Measurements from ENCODE around the gene FBXL14. TPM values are rescaled to one million over a fixed set of nuclear protein-coding genes. Genes with fewer than 3 reads are reported as not detected.

The FBXL14 gene
- polyA plus RNA-seq, 1 of the 3 experiments (the other 2 are of a cell fraction), result 11.3 TPM

DNA sequence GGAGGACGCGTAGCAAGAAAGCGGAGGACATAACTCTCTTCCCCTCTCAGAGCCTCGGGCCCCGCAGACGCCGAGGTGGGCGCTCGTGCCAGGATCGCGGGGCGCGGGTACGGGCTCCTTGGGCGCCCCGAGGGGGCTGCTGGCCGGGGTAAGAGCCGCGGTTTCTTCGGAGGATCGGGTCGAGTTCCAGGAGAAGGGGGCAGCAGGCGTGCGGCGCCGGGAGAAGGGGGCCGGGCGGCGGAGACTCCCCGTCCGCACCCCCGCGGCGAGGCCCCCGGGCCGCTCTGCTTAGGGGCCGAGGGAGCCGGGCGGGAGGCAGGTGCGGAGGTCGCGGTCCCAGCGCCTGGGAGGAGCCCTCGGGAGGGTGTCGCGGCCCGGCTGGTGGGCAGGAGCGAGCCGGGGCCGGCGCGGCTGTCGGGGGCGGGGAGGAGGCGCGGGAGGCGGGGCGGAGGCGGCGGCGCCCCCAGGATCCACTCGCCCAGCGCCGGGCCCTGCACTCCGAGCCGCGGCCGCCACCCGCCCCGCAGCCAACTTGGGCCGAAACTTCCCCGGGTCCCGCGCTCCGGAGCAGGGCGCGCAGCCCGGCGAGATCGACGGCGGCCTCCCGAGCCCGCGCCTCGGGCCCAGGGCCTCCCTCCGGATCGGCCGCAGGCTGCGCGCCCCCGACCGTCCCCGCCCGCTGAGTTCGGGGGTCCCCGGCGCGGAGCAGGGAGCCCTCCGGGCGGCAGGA is 64.4 kb downstream of the FBXL14 start:
- peak overlapping the region; percentile 93 for H3K4me2 ChIP-seq
- H2AFZ ChIP-seq (ENCODE audit: low read depth), result peak overlapping the region; percentile 76
- no peaks in the 10 kb centered on the region for H3K27me3 ChIP-seq (ENCODE audit: insufficient read depth)
- peak; percentile 81 for DNase-seq
- no peaks in the 10 kb centered on the region for H3K9me3 ChIP-seq
- ChIA-PET CTCF (interaction anchor here (2.4 kb wide), 1 partner anchor 54 kb away, joined by 8 read pairs; no protein-coding TSS in a partner anchor), POLR2A (no interaction called here)
- TF ChIP-seq, protein P1, sequence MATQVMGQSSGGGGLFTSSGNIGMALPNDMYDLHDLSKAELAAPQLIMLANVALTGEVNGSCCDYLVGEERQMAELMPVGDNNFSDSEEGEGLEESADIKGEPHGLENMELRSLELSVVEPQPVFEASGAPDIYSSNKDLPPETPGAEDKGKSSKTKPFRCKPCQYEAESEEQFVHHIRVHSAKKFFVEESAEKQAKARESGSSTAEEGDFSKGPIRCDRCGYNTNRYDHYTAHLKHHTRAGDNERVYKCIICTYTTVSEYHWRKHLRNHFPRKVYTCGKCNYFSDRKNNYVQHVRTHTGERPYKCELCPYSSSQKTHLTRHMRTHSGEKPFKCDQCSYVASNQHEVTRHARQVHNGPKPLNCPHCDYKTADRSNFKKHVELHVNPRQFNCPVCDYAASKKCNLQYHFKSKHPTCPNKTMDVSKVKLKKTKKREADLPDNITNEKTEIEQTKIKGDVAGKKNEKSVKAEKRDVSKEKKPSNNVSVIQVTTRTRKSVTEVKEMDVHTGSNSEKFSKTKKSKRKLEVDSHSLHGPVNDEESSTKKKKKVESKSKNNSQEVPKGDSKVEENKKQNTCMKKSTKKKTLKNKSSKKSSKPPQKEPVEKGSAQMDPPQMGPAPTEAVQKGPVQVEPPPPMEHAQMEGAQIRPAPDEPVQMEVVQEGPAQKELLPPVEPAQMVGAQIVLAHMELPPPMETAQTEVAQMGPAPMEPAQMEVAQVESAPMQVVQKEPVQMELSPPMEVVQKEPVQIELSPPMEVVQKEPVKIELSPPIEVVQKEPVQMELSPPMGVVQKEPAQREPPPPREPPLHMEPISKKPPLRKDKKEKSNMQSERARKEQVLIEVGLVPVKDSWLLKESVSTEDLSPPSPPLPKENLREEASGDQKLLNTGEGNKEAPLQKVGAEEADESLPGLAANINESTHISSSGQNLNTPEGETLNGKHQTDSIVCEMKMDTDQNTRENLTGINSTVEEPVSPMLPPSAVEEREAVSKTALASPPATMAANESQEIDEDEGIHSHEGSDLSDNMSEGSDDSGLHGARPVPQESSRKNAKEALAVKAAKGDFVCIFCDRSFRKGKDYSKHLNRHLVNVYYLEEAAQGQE (IDR thresholded peaks at IDR 0.05; ENCODE audit: low read depth, low read length), result no peak
- TF ChIP-seq YY1 (IDR thresholded peaks at IDR 0.05; ENCODE audit: low read depth), result no peak
- no peak for TF ChIP-seq FOSL2 (IDR thresholded peaks at IDR 0.05; ENCODE audit: borderline replicate concordance, low read depth)
- no peak for TF ChIP-seq IRF3 (IDR thresholded peaks at IDR 0.05; ENCODE audit: low read depth, low read length)
- no peak for TF ChIP-seq RAD21 (IDR thresholded peaks at IDR 0.05; ENCODE audit: low read length)
- TF ChIP-seq JUND (IDR thresholded peaks at IDR 0.05), result no peak
- no peak for TF ChIP-seq POLR2AphosphoS5 (IDR thresholded peaks at IDR 0.05; ENCODE audit: low read depth, low read length)
- no peak for TF ChIP-seq NRF1 (IDR thresholded peaks at IDR 0.05; ENCODE audit: low read depth, low read length)
- no peak for TF ChIP-seq TEAD4 (IDR thresholded peaks at IDR 0.05; ENCODE audit: borderline replicate concordance, insufficient read depth)
- TF ChIP-seq SIN3A (IDR thresholded peaks at IDR 0.05; ENCODE audit: borderline replicate concordance, low read depth, low read length), result no peak
- TF ChIP-seq, protein P2, sequence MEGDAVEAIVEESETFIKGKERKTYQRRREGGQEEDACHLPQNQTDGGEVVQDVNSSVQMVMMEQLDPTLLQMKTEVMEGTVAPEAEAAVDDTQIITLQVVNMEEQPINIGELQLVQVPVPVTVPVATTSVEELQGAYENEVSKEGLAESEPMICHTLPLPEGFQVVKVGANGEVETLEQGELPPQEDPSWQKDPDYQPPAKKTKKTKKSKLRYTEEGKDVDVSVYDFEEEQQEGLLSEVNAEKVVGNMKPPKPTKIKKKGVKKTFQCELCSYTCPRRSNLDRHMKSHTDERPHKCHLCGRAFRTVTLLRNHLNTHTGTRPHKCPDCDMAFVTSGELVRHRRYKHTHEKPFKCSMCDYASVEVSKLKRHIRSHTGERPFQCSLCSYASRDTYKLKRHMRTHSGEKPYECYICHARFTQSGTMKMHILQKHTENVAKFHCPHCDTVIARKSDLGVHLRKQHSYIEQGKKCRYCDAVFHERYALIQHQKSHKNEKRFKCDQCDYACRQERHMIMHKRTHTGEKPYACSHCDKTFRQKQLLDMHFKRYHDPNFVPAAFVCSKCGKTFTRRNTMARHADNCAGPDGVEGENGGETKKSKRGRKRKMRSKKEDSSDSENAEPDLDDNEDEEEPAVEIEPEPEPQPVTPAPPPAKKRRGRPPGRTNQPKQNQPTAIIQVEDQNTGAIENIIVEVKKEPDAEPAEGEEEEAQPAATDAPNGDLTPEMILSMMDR (IDR thresholded peaks at IDR 0.05), result no peak
- TF ChIP-seq EZH2phosphoT487 (IDR thresholded peaks at IDR 0.05; ENCODE audit: borderline replicate concordance, low read depth), result no peak
- no peak for TF ChIP-seq NFIC (IDR thresholded peaks at IDR 0.05; ENCODE audit: borderline replicate concordance)
- no peak for TF ChIP-seq RXRA (IDR thresholded peaks at IDR 0.05; ENCODE audit: borderline replicate concordance, low read depth)
- TF ChIP-seq TCF12 (IDR thresholded peaks at IDR 0.05), result no peak
- H3F3A ChIP-seq (replicated peaks; ENCODE audit: insufficient read depth), result no peaks in the 10 kb centered on the region
- H3K4me1 ChIP-seq (ENCODE audit: control insufficient read depth in 1 of 2, insufficient read depth in 2 of 2, low read depth in 1 of 2, low read length in 1 of 2), result peaks cover 7 to 24% of the 10 kb centered on the region in 2 experiments; a peak in 3 of 4 replicates
- H3K9me2 ChIP-seq, result no peaks in the 10 kb centered on the region
- H3K4me3 ChIP-seq (ENCODE audit: low read depth in 2 of 2, low read length in 1 of 2), result peak overlapping the region; percentile 59 to 62
- H3K9ac ChIP-seq, result peak overlapping the region; percentile 64
- 52% methylated on average over 11 of the region's 101 CpGs for WGBS (ENCODE audit: low lambda C conversion rate)
- peaks cover 36% of the 10 kb centered on the region for H4K20me1 ChIP-seq (ENCODE audit: insufficient read depth)
- H3K36me3 ChIP-seq (replicated peaks in 1 of 2; ENCODE audit: control insufficient read depth in 1 of 2, insufficient read depth in 2 of 2, low read length in 1 of 2), result no peaks in the 10 kb centered on the region
- peaks cover 56% of the 10 kb centered on the region for H3K79me2 ChIP-seq (ENCODE audit: insufficient read depth)
- peak overlapping the region in 1 of 2 experiments; percentile 27; a peak in 1 of 4 replicates for H3K27ac ChIP-seq (ENCODE audit: low read depth in 2 of 2, low read length in 1 of 2)
